Kidney glomerular epithelial cell (primary cell): ENCODE results near the gene NFASC.
A peak's percentile ranks its signal among the peaks of the same experiment; 100 is the strongest.

Experiments
- DNase-seq: peaks from one replicate; lab custom pipeline; 2025; lab: John Stamatoyannopoulos, UW

The NFASC gene

DNA sequence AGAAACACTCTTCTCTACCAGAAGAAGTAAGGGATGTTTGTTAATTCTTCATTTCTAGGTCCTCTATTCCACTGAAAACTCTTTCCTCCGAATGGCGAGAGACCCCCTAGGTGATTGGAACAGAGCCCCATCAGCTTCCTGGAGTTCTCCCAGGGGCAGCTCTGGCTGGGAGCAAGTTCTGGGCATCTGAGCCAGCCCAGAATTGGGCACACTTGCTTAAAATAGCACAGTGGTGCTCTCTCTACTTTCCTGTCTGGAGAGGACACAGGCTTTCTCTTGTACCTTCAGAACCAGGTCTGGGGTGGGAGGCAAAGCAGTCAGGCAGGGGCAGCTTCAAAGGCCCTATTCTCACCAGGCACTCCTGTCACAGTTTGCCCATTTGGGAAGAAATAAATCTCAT is 89.2 kb downstream of the NFASC start:
- DNase-seq: no peak

DNA sequence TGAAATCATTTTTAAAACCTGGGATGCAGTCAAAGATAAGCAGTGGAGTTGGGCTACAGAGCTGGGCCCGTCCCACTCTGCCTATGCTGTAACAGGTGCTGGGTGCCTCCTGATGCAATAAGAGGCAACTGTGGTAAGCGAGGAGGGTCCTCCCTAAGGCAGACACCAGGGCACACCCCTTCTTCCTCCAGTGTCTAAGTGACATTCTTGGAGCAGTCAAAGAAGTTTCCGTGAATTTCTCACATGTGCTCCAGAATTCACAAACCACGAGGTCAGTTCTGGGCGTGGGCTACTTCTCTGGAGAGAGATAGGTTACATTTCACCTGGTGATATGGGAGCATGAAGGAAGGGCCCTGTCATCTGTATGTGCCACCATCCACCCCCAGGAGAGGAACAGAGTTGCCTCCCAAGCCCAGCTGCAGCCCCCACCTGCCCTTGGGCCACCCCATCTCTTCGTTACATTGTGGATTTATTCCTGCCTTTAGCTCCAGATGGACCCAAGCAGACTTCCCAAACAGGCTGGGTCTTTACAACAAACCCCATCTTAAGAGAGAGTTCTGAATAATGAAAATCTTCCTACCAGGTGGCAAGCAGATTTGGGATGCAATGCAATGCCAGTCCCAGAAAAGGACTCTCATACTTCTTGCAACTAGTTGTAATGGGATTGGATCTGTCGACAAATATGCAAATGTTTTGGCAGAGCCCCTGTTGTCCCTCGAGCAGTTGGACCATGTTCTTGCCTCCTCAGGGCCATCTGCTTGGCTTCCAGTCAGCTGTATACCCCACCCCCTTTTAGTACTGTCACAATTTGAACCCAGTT is 89.9 kb downstream of the NFASC start:
- DNase-seq: no peak

DNA sequence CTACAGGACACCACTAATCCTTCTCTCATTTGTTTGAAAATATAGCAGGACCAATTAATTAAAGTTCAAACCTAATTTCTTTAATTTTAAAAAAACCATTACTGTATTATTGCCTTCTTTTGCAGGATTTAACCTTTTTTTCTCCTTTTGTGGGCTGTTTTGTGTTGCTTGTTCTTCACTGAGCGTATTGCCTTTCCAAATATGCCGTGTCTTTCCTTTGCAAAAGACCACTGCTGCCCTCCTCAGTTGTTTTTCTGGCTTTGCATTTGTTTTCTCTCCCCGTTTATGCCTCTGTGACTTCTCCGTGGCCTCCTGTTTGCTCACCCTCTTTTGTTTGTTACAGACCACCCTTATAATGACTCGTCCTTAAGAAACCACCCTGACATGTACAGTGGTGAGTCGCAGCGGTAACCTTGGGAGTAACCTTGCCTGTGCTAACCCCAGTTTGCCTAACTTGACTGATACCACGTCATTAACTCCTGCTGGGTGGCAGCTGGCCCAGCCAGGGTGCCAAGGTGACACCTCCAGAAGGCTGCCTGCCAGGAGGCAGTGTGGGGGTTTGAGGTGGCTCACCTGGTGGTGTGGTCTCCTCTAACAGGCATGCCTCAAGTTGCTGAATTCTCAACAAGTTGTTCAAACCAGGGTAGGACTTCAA is 91.2 kb downstream of the NFASC start:
- DNase-seq: no peak

DNA sequence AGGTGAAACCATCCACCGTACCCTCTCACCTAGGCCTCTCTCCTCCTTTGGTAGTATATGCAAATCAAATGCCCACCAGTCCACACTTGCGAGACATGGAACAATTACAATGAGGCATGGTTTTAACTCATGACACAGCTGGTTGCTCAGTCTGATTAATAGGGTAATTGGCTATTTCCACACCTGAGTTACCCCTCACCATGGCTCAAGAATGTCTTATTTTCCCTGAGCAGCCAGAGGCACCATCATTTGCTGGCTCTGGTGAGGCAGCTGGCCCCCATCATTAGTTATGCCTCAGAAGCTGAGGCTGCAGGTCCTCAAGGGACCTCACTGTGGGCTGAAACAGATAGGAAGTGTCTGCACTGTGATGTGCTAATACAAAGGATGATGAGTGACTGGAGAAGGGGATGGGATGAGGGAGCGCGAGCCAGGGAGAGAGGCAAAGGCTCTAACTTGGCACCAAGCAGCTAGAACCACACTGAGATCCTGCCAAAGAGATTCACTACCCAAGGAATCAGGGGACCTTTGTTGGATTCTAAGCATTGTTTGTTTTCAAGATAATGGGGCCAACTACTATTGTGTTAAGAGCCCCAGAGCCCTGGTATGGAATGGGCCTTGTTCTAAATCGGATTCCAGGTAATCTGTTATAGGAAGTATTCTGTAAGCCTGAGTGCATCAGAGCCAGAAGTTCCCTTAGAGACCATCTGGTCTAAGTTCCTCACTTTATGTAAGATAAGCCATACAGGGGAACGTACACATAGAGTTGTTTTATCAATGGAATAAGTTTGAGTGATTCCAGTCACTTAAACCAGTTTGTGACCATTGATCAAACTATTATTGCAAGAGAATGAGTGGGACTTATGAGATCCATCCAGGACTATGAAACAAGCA is 92.3 kb downstream of the NFASC start:
- no peak for DNase-seq

DNA sequence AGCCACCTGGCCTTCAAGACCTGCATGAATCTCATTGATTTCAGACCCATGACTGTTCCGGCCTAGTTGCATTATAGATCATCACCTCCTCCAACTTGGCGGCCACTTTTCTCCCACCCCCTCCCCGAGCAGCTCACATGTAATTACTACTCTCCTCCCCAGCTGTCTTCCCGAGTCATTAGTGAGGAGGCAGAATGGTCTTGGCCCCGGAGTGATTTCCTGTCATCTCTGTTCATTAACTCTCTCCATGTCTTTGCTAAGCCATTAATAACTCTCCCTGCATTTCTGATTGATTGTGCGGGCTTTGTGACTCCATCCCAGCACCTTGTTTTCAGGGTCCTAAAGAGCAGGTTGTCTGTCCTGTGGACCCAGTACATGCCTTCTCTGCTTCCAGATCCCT is 96.8 kb downstream of the NFASC start:
- no peak for DNase-seq

DNA sequence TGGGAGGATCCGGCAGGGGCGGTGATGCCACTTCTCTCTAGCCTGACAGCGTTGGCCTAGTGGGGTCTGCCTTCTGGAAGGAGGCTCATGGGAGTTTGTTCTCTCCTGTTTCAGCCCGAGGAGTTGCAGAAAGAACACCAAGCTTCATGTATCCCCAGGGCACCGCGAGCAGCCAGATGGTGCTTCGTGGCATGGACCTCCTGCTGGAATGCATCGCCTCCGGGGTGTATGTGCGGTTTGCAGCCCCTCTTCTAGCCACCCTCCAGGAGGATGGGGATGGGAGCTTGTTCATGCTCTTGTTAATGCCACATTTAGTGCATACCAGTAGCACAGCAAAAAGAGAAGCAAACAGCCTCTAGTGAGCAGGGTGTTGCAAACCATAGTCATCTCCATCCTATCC is 97.5 kb downstream of the NFASC start:
- DNase-seq: no peak

DNA sequence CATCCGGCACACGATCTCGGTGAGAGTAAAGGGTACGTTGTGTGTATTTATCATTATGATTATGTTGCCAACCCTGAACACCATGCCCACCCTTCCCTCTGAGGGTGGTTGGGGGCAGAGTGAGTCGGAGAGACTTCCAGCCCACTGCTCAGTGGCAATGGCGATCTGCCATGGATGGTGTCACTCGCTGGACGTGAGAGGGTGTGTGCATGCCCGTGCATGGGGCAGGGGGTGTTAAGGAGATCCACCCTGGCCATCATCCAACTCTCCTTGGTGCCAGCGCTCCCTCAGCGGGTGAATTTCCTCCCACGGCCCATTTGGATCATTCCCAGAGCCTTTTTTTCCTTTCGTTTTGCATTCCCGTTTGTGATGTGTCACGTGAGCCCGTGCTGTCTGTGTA is 98.3 kb downstream of the NFASC start:
- no peak for DNase-seq

DNA sequence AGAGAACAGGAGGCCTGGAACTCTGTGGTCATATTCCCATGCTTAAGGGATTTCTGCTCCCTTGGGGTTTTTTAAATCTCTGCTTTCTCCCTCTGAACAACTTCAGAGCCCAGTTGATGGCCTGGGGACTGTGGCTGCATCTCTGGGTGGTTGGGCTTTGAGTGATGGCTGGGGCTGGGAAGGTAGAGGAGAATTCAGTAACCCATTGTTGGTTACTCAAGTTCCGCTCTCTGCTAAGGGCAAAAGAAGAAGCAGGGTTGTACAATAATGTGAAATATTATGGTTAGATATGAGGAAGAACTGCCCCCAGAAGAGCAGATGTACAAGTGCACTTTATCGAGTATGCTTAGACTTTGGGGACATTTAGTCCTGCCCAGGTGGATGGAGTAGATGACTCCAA is 100.3 kb downstream of the NFASC start:
- DNase-seq: no peak

DNA sequence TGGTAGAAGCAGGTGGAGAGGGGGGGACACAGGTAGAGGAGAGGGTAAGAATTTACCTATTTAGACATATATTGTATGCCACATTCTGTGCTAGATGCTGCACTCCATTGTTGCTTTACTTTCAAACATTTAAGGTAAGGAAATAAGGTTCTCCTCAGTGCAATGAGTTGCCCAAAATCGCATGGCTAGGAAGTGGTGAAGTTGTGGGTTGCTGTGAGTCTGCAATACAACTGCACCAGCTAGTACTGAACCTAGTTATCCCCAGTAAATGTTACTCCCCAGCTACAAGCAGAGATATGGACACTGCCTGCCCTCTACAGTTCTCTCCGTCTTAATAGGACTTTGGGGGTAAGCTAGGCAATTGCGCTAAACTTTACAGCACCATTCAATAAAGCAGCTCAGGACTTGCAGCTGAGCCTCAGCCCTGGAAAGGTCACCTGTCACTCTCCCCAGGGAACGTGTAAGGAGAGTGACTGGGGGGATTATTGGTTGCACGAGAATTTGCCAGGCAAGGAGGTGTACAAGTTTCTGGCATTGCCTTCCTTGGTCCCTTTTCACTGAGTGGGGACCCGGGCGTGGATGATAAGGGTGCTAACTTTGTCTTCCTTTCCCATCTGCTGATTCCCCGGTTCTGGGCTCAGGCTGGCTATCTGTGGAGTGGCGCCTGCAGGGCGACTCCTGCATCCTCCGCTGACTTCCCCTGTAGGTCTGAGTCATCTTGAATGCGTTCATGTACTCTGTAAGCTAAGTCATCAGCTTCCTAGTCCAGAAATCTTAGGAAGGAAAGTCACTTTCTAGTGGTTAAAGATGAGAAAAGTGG is 101.1 kb downstream of the NFASC start:
- DNase-seq: peak; percentile 38

DNA sequence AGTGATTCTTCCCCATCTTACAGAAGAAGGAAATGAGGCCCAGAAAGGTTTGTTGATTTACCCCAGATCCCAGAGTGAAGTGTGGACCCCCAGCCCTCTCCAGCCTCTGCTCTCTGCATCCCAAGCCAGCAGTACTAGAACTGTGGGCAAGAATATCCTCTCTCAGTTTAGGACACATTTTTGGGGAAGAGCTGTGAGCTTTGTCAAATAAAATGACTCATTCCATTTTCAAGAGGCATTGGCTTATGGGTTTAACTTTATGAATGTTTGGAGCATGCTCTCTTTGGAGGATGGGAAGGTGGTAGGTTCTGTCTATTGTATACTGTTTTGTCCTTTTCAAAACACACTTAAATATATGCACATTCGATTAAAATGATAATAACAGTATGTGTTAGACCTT is 101.8 kb downstream of the NFASC start:
- DNase-seq: no peak

DNA sequence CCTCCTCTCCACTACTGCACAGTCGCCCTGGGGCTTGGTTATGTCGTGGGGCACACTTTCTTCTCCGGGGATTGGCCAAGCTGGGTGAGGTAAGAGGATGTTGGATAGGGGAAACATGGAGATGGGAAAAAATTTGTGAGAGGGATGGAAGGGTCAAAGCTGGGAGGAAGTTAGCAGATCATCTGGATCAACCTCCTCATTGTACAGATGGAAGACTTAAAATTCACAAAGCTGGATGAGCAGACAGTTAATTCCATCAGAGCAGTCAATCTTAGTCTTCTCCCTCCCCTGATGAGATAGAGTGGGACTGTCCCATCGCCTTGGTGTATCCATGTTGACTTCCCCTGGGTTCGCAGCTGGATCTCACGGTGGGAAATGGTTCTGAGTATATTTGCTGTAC is 102.8 kb downstream of the NFASC start:
- DNase-seq: no peak

DNA sequence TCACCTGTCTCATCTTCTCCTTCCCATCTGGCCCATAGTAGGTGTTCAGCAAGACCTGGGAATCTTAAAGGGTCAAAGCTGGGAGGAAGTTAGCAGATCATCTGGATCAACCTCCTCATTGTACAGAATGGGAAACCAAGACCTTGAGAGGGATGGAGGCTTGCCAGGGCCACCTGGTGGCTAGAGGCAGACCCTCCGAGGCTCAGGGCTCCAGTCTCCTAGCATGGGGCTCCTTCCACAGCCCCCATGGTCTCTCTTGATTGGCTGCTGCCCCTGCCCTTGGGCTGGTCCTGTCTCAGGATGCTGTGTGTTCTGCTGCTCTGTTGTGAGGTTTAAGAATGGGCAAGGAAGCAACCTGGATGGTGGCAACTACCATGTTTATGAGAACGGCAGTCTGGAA is 103.7 kb downstream of the NFASC start:
- no peak for DNase-seq

DNA sequence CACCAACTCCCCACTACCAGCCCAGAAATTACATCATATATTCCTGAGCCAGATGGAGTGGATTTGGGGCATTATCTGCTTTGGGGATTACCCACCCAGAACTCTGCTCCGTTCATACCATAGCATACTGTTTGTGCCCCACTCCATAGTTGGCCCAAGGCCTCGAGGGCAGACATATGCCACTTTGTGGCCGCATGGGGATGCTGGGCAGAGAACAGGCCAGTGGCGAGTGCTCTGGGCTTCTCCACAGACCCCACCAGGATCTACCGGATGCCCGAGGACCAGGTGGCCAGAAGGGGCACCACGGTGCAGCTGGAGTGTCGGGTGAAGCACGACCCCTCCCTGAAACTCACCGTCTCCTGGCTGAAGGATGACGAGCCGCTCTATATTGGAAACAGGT is 104.4 kb downstream of the NFASC start:
- DNase-seq: no peak

DNA sequence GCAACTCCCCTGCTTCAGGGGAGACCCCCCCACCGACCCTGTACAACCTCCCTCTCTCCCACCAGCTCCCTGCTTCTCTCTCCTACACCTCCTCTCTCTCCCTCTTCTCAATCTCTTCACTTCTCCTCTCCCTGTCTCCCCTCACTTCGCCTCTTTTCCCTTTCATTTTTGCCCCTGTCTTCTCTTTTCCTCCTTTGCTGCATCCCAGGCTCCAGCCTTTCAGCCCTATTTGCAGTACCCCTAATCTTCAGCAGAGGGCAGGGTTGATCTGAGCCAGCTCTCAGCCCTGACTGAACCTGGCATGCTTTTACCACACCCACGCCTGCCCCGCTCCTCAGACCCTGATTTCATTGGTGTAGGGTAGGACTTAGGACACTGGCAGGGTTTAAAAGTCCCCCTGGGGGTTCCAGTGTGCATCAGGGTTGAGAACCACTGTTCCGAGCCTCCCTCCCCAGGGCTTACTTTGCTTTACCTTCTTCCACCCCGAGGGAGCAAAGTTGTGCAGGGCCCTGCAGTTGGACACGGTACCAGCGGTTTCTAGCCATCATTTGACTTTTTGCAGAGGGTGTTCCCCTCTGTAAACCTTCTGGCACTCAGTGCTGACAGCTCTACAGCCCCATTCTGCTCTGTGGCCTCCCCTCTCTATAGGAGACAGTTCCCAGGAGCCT is 105.0 kb downstream of the NFASC start:
- DNase-seq: peak; percentile 21

DNA sequence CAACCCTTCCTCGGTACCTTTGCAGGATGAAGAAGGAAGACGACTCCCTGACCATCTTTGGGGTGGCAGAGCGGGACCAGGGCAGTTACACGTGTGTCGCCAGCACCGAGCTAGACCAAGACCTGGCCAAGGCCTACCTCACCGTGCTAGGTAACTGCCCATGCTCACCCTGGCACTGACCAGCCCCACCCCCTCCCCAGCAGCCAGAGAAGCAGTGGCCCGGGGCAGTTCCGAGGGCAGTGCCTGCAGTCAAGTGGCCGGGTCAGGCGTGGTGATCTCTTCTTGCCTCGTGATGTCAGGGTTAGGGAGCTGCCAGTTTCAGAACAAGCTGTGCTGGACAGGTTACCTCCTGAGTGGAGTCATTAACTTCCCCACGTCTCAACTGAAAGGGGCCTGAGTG is 106.0 kb downstream of the NFASC start:
- no peak for DNase-seq

DNA sequence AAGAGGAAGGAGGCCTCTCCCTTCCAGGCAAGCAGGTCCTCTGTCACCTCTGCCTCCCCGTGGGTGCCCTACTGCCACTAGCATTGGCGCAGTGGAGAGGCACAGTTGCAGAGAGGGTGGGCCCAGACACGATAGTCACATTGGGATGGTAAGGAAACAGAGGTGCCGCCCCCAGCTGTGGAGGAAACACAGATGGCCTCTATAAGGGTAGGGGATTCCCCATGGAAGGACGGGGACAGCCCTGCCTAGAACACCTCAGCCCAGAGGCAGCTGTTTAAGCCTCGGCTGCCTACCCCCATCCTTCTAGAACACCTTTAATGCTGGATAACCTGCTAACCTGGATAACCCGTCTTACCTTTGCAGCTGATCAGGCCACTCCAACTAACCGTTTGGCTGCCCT is 106.7 kb downstream of the NFASC start:
- no peak for DNase-seq

DNA sequence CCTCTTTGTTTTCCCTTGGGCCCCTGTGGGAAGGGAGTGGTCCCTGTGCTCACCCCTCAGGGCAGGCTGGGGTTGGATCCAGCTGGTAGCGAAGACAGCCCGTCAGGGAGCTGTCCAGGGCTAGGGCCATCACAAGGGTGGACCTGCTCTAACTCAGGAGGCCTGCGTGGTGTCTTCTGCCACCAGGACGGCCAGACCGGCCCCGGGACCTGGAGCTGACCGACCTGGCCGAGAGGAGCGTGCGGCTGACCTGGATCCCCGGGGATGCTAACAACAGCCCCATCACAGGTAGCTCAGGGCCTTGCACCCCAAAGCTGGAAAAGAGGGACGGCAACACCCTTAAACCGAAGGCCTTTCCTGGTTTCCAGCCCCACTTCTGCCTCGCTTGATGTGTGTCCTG is 108.1 kb downstream of the NFASC start:
- DNase-seq: no peak

DNA sequence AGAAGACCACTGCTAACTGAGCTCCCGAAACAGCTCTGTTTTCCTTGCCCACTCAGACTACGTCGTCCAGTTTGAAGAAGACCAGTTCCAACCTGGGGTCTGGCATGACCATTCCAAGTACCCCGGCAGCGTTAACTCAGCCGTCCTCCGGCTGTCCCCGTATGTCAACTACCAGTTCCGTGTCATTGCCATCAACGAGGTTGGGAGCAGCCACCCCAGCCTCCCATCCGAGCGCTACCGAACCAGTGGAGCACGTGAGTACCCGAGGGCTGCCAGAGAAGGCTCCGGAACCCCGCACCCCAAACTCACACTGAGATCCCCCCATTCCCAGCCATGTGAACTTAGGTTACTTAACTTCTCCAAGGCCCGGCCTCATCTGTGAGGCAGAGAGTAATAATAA is 108.6 kb downstream of the NFASC start:
- no peak for DNase-seq

DNA sequence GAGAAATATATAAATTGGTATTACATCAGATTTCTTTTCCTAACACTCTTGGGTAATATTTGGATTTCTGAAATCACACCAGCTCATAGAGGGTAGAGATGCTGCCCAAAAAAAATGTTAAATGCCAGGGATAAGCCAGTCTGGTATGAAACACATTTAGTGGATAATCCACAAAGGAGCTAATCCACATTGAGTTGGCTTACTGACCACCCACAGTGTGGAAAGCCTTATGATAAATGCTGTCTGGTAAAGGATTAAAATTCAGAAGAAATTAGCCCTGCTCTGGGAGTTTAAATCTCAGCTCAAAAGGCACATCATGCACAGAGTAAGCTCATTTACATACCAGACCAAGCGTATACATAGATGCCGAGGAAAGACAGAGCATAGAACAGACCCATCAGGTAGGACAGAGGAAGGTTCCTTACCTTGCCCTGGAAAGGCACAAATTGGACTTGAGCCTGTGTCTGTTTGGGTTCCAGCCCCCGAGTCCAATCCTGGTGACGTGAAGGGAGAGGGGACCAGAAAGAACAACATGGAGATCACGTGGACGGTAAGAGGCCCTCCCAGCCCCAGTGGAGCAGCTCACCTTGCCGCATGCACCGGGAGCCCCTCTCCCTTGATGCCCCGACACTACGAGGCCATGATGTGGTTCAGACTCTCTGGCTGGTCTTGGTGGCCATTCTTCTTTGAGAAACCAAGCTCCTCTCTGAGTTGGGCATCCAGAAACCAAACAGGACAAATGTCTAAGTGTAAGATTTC is 109.4 kb downstream of the NFASC start:
- no peak for DNase-seq

DNA sequence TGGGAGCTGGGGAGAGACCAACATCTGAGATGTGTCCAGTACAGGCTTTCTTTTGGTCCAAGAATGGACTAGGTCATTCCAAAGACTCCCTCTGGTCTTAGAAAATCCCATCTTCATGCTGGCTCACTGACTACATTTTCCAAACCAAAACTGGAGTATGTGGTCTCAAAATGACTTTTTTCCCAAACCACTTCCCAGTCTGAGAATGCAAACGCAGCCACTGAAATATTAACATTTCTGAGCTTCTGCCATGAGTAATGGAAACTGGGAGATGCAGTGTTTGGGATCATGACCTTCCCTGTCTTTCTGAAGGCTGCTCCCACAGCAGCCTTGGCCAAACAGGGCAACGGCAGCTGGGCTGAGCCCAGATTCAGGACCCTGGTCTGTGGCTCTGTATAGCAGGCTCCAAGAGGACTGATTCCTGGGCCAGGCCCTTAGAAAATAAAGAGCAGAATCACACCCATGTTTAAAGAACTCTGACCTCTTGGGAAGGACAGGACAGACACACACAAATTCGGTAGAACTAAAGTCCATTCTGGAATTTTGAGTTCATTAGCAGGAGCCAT is 110.3 kb downstream of the NFASC start:
- DNase-seq: no peak
